GM19463 (cell line): Measurements from ENCODE around the gene TPD52L1.

ENCODE experiments used
- ATAC-seq: cut with Tn5 transposase; IDR thresholded peaks from one replicate; pipeline ENCODE4 v1.9.1; 2021; ENCODE audit warnings: mild to moderate bottlenecking, moderate library complexity; ENCODE audit not compliant: unreplicated experiment

The TPD52L1 gene

DNA sequence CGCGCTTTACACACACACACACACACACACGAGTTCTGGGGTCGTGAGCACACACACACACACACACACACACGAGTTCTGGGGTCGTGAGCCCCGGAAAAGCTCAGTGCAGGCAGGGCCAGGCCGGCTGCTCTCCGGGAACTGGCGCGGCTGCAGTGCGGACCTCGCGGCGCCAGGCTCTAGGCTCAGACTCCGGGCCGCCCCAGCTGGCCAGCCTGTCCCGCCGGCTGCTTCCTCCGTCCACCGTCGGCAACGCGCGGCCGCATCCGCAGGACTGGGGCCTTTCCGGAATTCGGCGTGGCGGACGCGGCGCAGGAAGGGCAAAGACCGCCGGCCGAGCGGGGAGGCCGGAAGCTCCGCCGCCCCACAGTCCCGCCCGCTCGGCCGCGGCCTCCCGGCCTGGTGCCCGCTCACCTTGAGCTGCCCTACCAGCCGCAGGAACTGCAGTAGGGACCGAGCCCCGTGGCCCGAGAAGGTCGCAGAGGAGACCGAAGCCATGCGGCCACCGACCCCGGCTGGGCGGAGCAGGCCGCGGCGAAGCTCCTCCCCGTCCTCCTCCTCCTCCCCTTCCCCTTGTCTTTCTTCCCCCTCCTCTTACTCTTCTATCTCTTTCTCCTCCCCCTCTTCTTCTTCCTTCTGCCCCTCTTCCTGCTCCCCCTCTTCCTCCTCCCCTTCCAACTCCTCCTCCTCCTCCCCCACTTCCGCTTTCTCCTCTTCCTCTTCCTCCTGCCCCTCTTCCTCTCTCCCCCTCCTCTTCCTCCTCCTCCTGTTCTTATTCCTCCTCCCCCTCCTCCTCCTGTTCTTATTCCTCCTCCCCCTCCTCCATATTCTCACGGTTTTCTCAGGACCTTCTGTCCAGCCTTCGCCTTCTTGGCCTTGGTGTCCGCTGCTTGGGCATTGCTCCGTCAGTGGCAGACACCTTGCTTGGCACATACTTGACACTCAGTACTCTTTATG is 148.1 kb downstream of the TPD52L1 start, which contains the start of gene HDDC2:
TSS of gene HDDC2 (minus strand) at position 533 of the 957 bp plus-strand sequence. CDS start at position 498, 35 bp downstream.
- ATAC-seq, result peak; percentile 88

- no peak for ATAC-seq
Measured at GRCh38 chr6:125302840-125303511, 149.4 kb downstream of the TPD52L1 start.

- no peak for ATAC-seq
Measured at GRCh38 chr6:125303512-125303854, 149.9 kb downstream of the TPD52L1 start.

GRCh38 chr6:125304970-125305660 is 151.5 kb downstream of the TPD52L1 start:
- no peak for ATAC-seq

GRCh38 chr6:125306756-125307149 is 153.2 kb downstream of the TPD52L1 start:
- no peak for ATAC-seq

GRCh38 chr6:125307150-125307838 is 153.7 kb downstream of the TPD52L1 start:
- ATAC-seq, result no peak

DNA sequence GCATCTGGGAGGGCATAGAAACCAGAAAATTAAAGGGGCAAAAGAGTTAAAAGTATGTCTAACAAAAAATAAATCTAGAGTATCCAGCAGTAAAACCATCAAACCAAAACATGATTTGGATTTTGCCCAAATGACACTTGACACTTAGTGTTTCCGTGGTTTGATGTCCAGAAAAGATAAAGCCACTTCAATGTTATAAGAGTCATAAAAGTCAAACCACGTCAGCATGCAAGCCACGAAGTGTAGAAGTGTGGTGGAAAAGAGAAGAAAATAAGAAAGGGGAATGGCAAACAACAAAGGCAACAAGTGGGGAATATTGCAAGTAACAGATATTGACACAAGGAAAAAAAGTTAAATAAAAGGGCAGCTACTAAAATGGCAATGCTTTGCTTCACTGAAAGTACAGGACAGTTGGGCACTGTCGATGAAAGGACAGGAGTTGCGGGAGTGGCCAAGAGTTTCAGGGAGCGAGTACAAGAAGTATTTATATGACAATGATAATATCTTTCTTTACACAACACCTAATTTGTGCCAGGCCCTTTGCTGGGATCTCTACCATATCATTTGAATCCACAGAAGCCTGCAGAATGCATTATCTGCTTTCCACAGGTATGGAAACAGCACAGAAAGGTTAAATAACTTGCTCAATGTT is 154.5 kb downstream of the TPD52L1 start:
- ATAC-seq, result no peak

- ATAC-seq, result peak; percentile 79
Measured at GRCh38 chr6:125310994-125311649, 157.5 kb downstream of the TPD52L1 start.

GRCh38 chr6:125312478-125312877 is 158.9 kb downstream of the TPD52L1 start:
- ATAC-seq, result no peak

- no peak for ATAC-seq
Measured at GRCh38 chr6:125312950-125313349, 159.4 kb downstream of the TPD52L1 start.
